Ishikawa (cell line): ENCODE data around the gene SNX1.

ENCODE experiments used
- CEBPB ChIP-seq: IDR thresholded peaks from 2 replicates; pipeline ENCODE4 v1.6.1; 2012
- CREB1 ChIP-seq: IDR thresholded peaks from 2 replicates; pipeline ENCODE4 v1.6.1; 2012; ENCODE audit warnings: low read depth
- EP300 ChIP-seq: IDR thresholded peaks from 2 replicates; pipeline ENCODE4 v1.6.1; 2012; ENCODE audit warnings: borderline replicate concordance
- MAX ChIP-seq: IDR thresholded peaks from 2 replicates; pipeline ENCODE4 v1.6.1; 2012
- NFIC ChIP-seq: IDR thresholded peaks from 2 replicates; pipeline ENCODE4 v1.6.1; 2012
- REST ChIP-seq: IDR thresholded peaks from 2 replicates; pipeline ENCODE4 v1.6.1; 2012; ENCODE audit warnings: low read depth, mild to moderate bottlenecking
- USF1 ChIP-seq: IDR thresholded peaks from 2 replicates; pipeline ENCODE4 v1.6.1; 2012
- YY1 ChIP-seq: IDR thresholded peaks from 2 replicates; pipeline ENCODE4 v1.6.1; 2012; ENCODE audit warnings: low read depth

- no peak for TF ChIP-seq YY1
- no peak for TF ChIP-seq EP300
- TF ChIP-seq CREB1: no peak
- no peak for TF ChIP-seq MAX
- no peak for TF ChIP-seq REST
- TF ChIP-seq NFIC: no peak
- TF ChIP-seq USF1: no peak
- no peak for TF ChIP-seq CEBPB
Measured at GRCh38 chr15:64122444-64122843, 26.7 kb downstream of the SNX1 start.
